GM12892 (cell line): ENCODE measurements around the gene GAS2L3.

ENCODE experiments used
- POLR2A ChIP-seq: IDR thresholded peaks from 2 replicates; pipeline ENCODE4 v1.6.1; 2011; ENCODE audit warnings: low read depth, low read length, control low read depth
- POLR2AphosphoS5 ChIP-seq: IDR thresholded peaks from 2 replicates; pipeline ENCODE4 v1.6.1; 2011; ENCODE audit warnings: low read depth, low read length, control low read depth

- no peak for TF ChIP-seq POLR2A
- no peak for TF ChIP-seq POLR2AphosphoS5
Observed at GRCh38 chr12:100612606-100613005, 39.1 kb downstream of the GAS2L3 start.
